T-helper 22 cell (primary cell): ENCODE results near the gene BCL7A.
"Not testable (repeated sequence)": the region's sequence is repeated elsewhere in the genome, so short reads cannot be mapped to it uniquely, and the experiment has no call there.

ENCODE experiments used
- DNase-seq: peaks from one replicate; pipeline ENCODE4 v3.0.0-alpha.2; 2020; ENCODE audit warnings: low read depth

Gene BCL7A

GRCh38 chr12:122094735-122095631 is 73.3 kb downstream of the BCL7A start:
- no peak for DNase-seq

GRCh38 chr12:122096014-122096413 is 74.3 kb downstream of the BCL7A start:
- no peak for DNase-seq

GRCh38 chr12:122096591-122097149 is 75.0 kb downstream of the BCL7A start:
- DNase-seq: no peak

- no peak for DNase-seq
These were observed 75.9 kb downstream of the BCL7A start for GRCh38 chr12:122097584-122097926.

GRCh38 chr12:122097927-122098756 is 76.5 kb downstream of the BCL7A start:
- DNase-seq: no peak

GRCh38 chr12:122099280-122099749 is 77.6 kb downstream of the BCL7A start:
- no peak for DNase-seq

- DNase-seq: no peak
These were observed 78.2 kb downstream of the BCL7A start for GRCh38 chr12:122099856-122100255.

- DNase-seq: no peak
These were observed 78.9 kb downstream of the BCL7A start for GRCh38 chr12:122100568-122100967.

GRCh38 chr12:122102331-122102730 is 80.6 kb downstream of the BCL7A start:
- DNase-seq: no peak

GRCh38 chr12:122104844-122105243 is 83.2 kb downstream of the BCL7A start:
- no peak for DNase-seq

GRCh38 chr12:122105496-122105895 is 83.8 kb downstream of the BCL7A start:
- DNase-seq: not testable (repeated sequence)

- DNase-seq: no peak
These were observed 85.2 kb downstream of the BCL7A start for GRCh38 chr12:122106843-122107242.

- DNase-seq: no peak
These were observed 85.6 kb downstream of the BCL7A start for GRCh38 chr12:122107261-122107660.

- DNase-seq: no peak
These were observed 89.5 kb downstream of the BCL7A start for GRCh38 chr12:122111089-122111641.
